CD4-positive, alpha-beta T cell treated with Interleukin-15 for 4 hours (primary cell): Measurements from ENCODE around the gene CLIP4.
"Not testable (repeated sequence)": the region's sequence is repeated elsewhere in the genome, so short reads cannot be mapped to it uniquely, and the experiment has no call there.

ENCODE experiments used
- DNase-seq: peaks from one replicate; pipeline ENCODE4 v3.0.0-alpha.2; 2020; ENCODE audit warnings: low spot score

Gene CLIP4

DNA sequence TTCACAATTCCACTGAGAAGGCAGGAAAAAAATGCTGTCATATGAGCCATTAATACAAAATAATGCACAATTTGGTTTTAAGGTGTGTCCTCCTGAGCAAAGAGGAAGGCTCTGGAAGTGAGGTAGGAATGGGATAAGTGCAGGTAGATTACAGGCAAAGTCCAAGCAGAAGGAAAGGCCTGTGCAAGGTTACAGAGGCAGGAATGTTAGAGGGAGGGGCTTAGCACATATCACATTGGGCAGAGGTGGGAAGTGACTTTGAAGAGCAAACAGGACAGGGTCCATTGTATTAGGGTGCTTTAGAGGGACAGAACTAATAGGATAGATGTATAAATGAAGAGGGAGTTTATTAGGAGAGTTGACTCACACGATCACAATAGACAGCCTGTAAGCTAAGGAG is 14.7 kb upstream of the CLIP4 start:
- DNase-seq: no peak

DNA sequence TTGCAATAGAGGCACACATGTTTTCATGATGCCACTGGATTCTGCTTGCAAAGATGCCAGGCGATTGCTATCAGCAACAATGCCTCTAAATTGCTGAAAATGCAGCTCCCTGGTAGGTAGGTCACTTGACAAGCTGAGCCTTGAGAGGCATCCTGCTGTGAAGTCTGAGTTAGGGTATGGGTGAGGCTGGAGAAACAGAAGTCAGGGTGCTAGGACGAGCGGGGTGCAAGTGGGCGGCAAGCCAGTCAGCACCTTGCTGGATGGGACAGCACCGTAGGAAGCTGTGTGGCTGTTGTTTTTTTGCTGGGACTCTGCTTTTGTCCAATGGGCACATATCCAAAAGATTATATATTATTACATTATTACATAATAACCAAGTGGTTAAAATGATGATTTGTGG is 10.5 kb upstream of the CLIP4 start:
- DNase-seq: no peak

- DNase-seq: no peak
Measured at GRCh38 chr2:29105375-29105774, 9.8 kb upstream of the CLIP4 start.

DNA sequence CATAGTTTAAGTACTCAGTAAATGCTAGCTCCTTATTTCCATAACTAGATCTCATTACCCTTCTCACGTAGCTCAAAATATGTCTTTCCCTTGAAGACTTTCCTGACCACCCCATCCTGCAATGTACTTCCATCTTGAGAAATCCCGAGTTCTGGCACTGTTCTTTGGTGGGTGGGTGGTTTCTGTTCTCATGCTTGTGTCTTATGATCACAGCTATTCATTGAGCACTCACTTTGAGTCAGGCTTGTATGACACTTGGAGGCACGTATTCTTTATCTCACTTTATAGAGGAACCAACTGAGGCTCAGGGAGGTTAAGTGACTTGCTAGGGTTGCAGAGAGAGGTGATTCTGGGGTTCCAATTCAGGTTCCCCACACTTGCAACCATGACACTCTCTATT is 9.0 kb upstream of the CLIP4 start:
- DNase-seq: no peak

- DNase-seq: no peak
Measured at GRCh38 chr2:29106980-29107388, 8.2 kb upstream of the CLIP4 start.

DNA sequence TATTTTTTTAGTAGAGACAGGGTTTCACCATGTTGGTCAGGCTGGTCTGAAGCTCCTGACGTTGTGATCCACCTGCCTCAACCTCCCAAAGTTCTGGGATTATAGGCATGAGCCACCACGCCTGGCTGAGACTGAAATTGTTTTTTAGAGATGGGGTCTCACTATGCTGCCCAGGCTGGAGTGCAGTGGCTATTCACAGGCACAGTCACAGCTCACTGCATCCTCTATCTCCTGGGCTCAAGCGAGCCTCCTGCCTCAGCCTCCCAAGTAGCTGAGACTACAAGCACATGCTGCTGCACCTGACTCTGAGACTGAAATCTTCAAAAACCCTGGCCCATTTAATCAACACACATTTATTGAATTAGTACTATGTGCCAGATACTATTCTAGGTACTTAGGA is 7.7 kb upstream of the CLIP4 start:
- DNase-seq: not testable (repeated sequence)

DNA sequence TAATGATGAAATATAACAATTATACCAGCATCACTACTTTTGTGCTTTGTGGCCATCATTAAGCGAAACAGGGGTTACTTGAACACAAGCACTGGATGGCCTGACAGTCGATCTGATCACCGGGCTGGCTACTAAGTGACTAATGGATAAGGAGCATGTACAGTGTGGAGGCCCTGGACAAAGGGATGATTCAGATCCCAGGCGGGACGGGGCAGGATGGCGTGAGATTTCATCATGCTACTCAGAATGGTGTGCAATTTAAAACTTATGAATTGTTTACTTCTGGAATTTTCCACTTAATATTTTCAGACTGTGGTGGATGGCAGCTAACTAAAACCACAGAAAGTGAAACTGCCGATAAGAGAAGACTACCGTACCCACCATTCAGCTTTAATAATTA is 7.0 kb upstream of the CLIP4 start:
- no peak for DNase-seq

GRCh38 chr2:29109246-29109645 is 6.0 kb upstream of the CLIP4 start:
- DNase-seq: no peak

DNA sequence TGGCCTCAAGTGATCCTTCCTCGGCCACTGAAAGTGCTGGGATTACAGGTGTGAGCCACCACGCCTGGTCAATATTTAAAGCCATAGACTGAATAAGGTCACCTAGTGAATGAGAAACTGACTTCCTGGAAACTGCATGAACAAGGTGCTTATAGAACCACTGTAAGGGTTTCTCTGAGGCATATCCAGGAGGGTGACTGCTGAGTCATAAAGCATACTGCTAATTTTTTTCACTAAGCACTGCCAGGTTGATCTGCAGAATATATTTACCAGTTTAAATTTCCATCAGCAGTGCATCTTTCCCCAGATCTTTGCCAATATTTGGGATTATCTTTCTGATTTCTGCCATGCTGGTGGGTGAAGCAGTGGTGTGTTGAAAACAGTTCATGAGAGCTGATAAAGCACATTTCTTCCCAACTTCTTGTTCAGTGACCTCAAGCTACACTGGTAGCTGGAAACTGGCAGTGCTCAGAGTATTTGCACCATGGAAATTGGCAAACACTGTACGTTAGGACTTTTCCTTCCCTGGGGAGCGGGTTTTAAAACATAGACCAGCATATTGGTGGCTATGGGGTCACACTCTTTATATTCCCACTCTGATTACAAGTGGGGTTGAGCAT is 4.2 kb upstream of the CLIP4 start:
- DNase-seq: no peak

GRCh38 chr2:29112379-29112778 is 2.8 kb upstream of the CLIP4 start:
- DNase-seq: no peak

DNA sequence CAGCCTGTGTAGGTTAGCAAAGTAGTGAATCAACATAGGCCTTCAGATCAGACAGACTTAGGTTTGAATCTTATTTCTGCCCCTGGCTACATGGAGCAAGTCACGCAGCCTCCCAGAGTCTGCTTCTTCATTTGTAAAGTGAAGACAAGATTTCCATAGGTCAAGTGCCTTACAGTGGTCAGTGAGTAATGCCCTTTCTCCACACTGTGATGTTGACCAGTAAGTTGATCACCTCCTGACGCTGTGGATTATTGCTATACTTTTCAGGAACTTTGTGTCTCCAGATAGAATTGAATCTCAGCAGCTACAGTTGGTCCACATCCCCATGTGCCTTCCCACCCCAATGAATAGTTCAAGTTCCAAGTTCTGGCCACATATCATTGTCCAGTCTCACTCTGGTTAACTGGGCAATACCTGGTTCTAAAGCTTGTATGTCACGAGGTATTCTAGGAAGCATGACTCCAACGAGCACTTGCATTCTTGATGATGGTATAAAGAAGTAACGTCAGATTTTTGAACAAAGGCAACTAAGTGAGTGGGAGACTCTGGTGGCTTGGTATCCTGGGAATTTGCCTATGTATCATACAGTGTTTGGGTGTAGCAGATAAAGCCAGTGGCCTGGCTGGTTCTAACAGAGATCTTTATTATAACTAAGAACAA is 2.1 kb upstream of the CLIP4 start:
- DNase-seq: no peak

GRCh38 chr2:29113891-29114321 is 1.3 kb upstream of the CLIP4 start:
- DNase-seq: no peak

DNA sequence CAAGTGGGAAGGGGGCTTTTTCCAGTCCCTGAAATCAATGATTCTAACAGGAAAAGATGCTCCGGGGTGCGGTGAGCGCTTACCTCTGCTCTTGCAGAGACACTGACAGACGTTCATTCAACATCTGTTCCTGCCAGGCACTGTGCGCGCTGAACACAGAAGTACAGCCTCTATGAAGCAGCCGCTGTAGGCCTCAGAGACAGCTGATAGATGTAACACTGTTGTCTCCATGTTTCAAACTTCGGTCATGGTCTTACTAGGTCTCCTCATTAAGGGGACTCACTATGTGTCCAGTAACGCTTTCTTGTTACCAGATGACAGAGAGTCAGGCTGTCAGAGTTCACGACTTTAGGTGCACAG is 649 bp upstream of the CLIP4 start:
- no peak for DNase-seq

DNA sequence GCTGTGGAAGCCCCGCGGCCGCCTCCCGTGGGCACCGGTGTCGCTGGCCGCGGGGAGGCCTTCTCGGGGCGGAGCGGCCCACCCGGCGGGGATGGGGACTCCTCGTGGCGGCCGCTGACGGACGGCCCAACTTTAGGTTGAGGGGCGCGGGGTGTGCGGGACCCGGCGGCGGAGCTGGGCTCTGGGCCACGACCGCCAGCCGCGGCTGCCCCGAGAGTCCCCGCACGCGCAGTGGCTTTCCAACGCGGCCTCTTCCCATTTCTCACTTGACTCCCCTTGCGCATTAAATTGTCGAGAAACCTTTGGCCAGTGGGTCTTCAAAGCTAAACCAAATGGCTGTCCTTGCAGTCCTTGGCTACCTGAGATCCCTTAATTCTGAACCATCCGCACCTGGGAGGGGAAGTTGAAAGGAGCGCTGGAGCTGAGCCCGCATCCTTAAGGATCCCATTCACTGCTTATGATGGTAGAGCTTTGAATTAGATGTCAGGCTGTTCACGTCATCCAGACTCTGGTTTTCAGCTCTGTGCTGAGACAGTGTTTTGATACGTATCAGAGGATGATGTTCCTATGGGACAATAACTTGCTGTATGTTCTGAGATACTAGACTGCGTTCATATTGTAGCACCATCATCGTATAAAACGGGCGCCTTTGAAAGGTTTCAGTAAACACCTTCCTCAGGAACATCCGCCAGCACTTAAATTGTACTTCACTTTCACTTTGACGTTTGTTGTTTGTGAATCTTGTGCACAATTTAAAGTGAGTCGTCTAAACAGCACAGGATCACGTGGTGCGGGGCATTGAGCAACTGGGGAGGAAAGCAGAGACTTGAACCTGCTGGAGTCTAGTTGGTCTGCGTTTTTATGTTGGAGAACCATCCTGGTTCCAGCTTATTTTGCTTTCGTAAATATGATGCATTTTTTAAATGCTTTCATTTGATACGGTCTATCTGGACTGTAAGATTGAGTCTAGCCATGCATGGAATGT is 874 bp downstream of the CLIP4 start:
- DNase-seq: peak; percentile 75

DNA sequence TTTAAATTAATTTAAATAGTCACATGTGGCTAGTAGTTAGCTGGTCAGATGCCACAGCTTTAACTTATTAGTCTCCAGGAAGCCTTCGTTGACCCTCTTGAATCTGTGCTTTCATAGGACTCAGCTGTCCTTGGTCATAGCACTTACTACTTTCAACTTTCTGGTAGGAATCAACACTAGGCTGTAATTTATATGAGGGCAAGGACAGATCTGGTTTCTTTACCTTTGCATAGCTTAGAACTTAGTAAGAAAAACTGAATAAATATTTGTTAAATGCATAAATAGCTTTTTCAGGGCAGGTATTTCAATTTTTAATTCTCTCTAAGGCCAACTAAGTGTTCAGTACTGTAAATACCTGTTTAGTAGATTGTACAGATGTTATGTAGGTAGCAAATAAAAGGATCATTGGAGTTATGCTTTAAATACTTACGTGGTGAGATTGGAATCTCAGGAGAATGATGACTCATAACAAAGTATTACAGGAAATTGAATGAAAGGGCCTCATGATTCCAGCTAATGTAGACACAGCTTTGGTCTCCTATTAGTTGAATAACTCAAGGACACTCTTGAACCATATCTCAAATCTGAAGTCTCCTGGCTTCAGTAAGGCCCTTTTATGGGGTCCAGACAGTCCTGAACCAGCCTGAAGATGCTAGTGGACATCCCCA is 2.6 kb downstream of the CLIP4 start:
- no peak for DNase-seq

- DNase-seq: peak; percentile 18
Measured at GRCh38 chr2:29119211-29119610, 4.0 kb downstream of the CLIP4 start.

DNA sequence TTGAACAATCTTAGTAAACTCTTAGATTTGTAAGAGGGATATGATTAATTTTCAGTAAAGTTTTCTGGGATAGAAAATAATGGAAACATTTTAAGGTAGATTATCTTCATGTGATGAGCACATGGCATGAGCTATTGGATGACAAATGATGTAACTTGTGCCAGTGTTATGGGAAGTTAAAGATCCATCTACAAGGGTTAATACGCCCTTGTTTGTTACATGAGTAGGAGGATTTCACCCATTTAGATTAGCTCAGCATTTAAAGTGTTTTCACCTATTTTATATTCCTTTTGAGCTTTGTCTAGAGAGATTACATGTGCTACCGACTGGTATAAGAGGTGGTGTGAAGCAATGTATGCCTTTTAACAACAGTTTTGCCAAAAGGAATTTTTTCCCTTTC is 5.6 kb downstream of the CLIP4 start:
- DNase-seq: no peak

- DNase-seq: no peak
Measured at GRCh38 chr2:29123617-29124349, 8.6 kb downstream of the CLIP4 start.

DNA sequence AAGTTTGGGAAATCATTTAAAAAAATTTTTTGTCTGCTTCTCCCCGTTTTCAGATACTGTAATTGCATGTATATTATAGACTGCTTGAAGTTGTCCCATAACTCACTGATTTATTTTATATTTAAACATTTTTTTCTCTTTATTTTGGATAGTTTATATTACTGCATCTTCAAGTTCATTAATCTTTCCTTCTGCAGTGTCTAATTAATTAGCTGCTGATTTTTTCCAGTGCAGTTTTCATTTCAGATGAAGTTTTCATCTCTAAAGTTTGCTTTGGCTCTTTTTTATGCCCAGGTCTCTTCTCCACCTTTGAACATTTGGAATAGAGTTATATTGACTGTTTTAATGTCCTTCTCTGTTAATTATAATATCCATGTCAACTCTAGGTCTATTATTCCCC is 9.3 kb downstream of the CLIP4 start:
- DNase-seq: no peak

DNA sequence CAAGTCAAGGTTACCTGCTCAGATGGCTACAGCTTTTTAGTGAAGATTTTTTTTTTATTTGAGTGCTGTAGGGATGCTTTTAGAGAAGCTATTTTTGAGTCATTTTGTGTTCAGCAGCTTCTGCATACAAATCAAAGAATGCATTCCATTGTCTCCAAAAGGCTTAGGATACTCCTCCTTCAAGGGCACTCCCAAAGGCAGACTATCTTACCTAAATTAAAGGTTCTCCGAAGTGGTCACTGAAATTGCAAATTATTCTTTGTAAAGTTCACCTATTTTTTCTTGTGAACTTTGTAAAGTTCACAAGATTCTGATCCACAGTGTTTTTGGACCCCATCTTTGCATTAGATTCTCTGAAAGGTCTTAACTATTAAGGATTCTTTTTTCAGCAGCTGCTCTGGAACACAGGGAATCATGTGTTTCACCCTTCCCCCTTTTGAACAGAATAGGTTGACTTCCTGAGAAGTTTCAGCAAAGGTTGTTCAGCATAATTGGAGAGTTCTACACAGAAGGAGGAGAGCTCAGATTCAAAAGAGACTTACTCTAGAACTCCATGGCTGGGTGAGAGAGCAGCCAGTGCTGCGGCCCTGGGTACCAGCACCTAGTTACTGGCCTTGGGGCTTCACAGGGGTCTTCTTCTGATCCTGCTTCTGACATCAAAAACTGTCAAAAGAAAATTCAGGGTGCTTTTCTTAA is 14.5 kb downstream of the CLIP4 start:
- no peak for DNase-seq

- DNase-seq: no peak
Measured at GRCh38 chr2:29130295-29130694, 15.1 kb downstream of the CLIP4 start.
